ENCODE measurements around the gene ZNF624. TPM values are rescaled to one million over a fixed set of nuclear protein-coding genes. Genes with fewer than 3 reads are reported as not detected.

ZNF624 gene
- total and polyA plus RNA-seq, 11 donors: 0.55 to 5.6 (median 1.7) TPM

DNA sequence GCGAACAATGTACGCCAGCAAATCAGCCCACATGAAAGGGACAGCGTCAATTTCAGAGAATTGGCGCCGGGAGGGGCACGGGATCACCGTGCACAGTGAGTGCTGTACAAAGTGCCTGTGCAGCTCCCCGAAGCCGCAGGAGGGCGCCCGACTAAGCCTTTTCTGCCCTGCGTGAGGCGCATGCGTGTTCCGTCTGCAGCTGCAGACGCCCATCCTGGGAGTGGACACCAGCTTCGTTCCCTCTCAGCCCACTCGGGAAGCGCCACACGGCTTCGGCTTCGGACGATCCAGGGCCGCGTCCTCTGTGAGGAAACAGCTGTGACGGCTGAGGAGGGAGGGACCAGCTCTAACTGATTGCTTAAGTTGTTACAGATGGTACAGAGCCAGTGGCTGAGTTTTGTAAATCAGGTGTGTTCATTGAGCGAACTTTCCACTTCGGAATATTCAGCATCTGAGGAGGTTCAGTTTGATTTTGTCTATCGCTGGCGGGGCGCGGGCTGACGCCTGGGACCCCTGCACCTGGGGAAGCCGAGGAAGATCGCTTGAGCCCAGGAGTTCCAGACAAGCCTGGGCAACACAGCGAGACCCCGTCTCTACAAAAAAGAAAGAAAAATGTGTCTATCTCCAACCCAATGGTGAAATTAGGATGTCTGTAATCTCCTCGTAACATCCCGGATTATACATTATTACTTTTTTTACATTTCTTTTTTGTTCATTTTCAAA is 69.2 kb downstream of the ZNF624 start:
- WGBS, 4 donors: 13 to 16% (median 15%) methylated on average over 36 to 39 of the region's 39 CpGs
- peak overlapping the region in 8 of 12 donors; percentile 4 to 52 (median 39) for H3K27ac ChIP-seq
- H3K4me1 ChIP-seq: peaks cover 0 to 18% (median 7%) of the 10 kb centered on the region in 12 donors
- DNase-seq (peak; percentile 92 to 97 (median 95)), ATAC-seq (peak; percentile 94 to 96 (median 96))
- H3K27me3 ChIP-seq: peaks cover 0 to 8% (median 0%) of the 10 kb centered on the region in 9 donors
- no peaks in the 10 kb centered on the region for H3K9me3 ChIP-seq
- intact Hi-C loops (cut with DNase I): loop anchor here in 2 of 10 donors (2.0 kb wide), 1 partner anchor 48 kb away; no protein-coding TSS in a partner anchor
- peak in 1 of 2 donors; percentile 37 for TF ChIP-seq POLR2A (IDR thresholded peaks at IDR 0.05)
- TF ChIP-seq, protein P1, sequence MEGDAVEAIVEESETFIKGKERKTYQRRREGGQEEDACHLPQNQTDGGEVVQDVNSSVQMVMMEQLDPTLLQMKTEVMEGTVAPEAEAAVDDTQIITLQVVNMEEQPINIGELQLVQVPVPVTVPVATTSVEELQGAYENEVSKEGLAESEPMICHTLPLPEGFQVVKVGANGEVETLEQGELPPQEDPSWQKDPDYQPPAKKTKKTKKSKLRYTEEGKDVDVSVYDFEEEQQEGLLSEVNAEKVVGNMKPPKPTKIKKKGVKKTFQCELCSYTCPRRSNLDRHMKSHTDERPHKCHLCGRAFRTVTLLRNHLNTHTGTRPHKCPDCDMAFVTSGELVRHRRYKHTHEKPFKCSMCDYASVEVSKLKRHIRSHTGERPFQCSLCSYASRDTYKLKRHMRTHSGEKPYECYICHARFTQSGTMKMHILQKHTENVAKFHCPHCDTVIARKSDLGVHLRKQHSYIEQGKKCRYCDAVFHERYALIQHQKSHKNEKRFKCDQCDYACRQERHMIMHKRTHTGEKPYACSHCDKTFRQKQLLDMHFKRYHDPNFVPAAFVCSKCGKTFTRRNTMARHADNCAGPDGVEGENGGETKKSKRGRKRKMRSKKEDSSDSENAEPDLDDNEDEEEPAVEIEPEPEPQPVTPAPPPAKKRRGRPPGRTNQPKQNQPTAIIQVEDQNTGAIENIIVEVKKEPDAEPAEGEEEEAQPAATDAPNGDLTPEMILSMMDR (IDR thresholded peaks at IDR 0.05): peak; percentile 82 to 99 (median 96)
- no peaks in the 10 kb centered on the region for H3K36me3 ChIP-seq
- peak overlapping the region in 10 of 12 donors; percentile 30 to 48 (median 40) for H3K4me3 ChIP-seq

DNA sequence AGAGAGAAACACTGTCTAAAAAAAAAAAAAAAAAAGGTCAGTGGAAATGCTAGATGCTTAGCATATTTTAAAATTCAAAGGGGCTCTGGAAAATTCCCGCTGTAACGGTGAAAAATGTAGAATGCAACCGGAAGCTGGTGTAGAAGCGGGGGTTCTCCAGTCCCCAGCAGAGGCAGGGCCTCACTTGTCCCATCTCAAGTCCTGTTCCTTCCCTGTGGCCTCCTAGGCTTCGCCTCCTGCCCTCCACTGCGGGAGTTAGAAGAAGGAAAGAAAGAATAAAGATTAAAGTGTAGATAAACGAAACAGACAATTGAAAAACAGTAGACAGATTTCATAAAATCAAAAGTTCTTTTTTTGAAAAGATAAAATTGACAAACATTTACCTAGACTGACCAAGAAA is 69.9 kb downstream of the ZNF624 start:
- DNase-seq (no peak), ATAC-seq (no peak)
- intact Hi-C loops (cut with DNase I): loop anchor here in 2 of 10 donors (2.0 kb wide), 1 partner anchor 47 kb away; no protein-coding TSS in a partner anchor
- H3K36me3 ChIP-seq: no peaks in the 10 kb centered on the region
- H3K27me3 ChIP-seq: peaks cover 0 to 8% (median 0%) of the 10 kb centered on the region in 9 donors
- 43 to 54% (median 52%) methylated on average over 7 of the region's 7 CpGs for WGBS, 4 donors
- peak overlapping the region in 3 of 12 donors; percentile 5 to 52 (median 45) for H3K27ac ChIP-seq
- H3K9me3 ChIP-seq: no peaks in the 10 kb centered on the region
- peak overlapping the region in 8 of 12 donors; percentile 31 to 48 (median 40) for H3K4me3 ChIP-seq
- TF ChIP-seq, protein P1 (IDR thresholded peaks at IDR 0.05): no peak
- TF ChIP-seq POLR2A (IDR thresholded peaks at IDR 0.05): no peak
- peaks cover 0 to 13% (median 6%) of the 10 kb centered on the region in 12 donors for H3K4me1 ChIP-seq

DNA sequence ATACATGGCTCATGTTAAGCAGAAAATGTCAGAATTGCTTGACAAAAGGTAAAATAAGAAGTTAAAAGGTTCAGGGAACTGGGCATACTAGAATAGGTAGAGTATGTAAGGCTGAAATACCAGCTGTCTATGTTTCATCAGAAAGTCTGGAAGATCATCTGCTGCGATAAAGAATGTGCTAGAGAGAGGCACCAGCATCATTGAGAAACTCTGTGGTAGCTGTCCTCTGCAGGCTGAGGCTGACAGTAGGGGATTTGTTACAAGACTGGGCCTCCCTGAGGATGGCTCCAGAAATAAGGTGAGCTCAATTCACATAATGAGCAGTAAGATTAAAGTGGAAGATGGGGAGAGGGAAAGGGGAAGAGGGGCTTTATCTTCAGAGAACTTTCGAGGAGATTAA is 80.2 kb downstream of the ZNF624 start:
- Histone ChIP-seq H3K27ac (no peak overlapping the region), H3K27me3 (no peaks in the 10 kb centered on the region), H3K36me3 (no peaks in the 10 kb centered on the region), H3K4me3 (no peak overlapping the region), H3K4me1 (peaks cover 0 to 9% (median 4%) of the 10 kb centered on the region in 12 donors), H3K9me3 (no peaks in the 10 kb centered on the region)
- TF ChIP-seq, protein P1 (IDR thresholded peaks at IDR 0.05): no peak
- TF ChIP-seq POLR2A (IDR thresholded peaks at IDR 0.05): no peak
- WGBS, 4 donors: 74 to 81% (median 77%) methylated on average over 2 of the region's 2 CpGs
- ATAC-seq: no peak
- intact Hi-C loops (cut with DNase I): no loop called here
- no peak for DNase-seq

Other genes with a start within 250 kb of the ZNF624 start
- 10 to 100 TPM in 5 of 9 donors, 1 to 10 TPM in 4; 5.8 to 43.5 (median 11.5) TPM for gene TRPV2, start 238.3 kb downstream of the ZNF624 start, total RNA-seq
- 1 to 10 TPM; 5.2 to 8.6 TPM for gene TRPV2, start 238.3 kb downstream of the ZNF624 start, polyA plus RNA-seq
- 1 to 10 TPM in 3 of 9 donors, under 1 TPM in 6; 0.37 to 2.5 (median 0.98) TPM for gene LRRC75A, start 161.7 kb downstream of the ZNF624 start, total RNA-seq
- under 1 TPM; 0.42 to 0.85 TPM for gene LRRC75A, start 161.7 kb downstream of the ZNF624 start, polyA plus RNA-seq
- 10 to 100 TPM in 5 of 9 donors, 1 to 10 TPM in 4; 3.8 to 14.7 (median 10.2) TPM for gene ZNF287, start 84.6 kb downstream of the ZNF624 start, total RNA-seq
- 10 to 100 TPM in 1 of 2 donors, 1 to 10 TPM in 1; 6.1 to 11.8 TPM for gene ZNF287, start 84.6 kb downstream of the ZNF624 start, polyA plus RNA-seq
- gene CCDC144A, start 36.4 kb upstream of the ZNF624 start, total RNA-seq: 1 to 10 TPM in 5 of 9 donors, under 1 TPM in 3, not detected in 1; 0.31 to 4.4 (median 1.5) TPM
- 1 to 10 TPM in 1 of 2 donors, under 1 TPM in 1; 0.78 to 1.2 TPM for gene CCDC144A, start 36.4 kb upstream of the ZNF624 start, polyA plus RNA-seq

Data from heart left ventricle (tissue), 16 donors.